ENCODE data around the gene ARHGEF16. TPM values are rescaled to one million over a fixed set of nuclear protein-coding genes. Genes with fewer than 3 reads are reported as not detected.

ARHGEF16 gene
- total and polyA plus RNA-seq, 2 experiments from 2014 or later, result 24.8 to 36.2 TPM

GRCh38 chr1:3412376-3412775 is 42.1 kb upstream of the ARHGEF16 start:
- H3K4me2 ChIP-seq, result no peak overlapping the region
- H3K27me3 ChIP-seq, result no peaks in the 10 kb centered on the region
- WGBS (ENCODE audit: low lambda C conversion rate, missing lambda C conversion rate), result 96% methylated on average over 28 of the region's 33 CpGs
- no peaks in the 10 kb centered on the region for H4K20me1 ChIP-seq (ENCODE audit: insufficient read depth, poor library complexity, severe bottlenecking)
- no peaks in the 10 kb centered on the region for H3K9me3 ChIP-seq (ENCODE audit: low read depth)
- TF ChIP-seq EZH2 (IDR thresholded peaks at IDR 0.05; ENCODE audit: borderline replicate concordance) (no peak), EZH2phosphoT487 (IDR thresholded peaks at IDR 0.05; ENCODE audit: low read depth, severe bottlenecking, unreplicated experiment) (no peak)
- TF ChIP-seq, protein P1, sequence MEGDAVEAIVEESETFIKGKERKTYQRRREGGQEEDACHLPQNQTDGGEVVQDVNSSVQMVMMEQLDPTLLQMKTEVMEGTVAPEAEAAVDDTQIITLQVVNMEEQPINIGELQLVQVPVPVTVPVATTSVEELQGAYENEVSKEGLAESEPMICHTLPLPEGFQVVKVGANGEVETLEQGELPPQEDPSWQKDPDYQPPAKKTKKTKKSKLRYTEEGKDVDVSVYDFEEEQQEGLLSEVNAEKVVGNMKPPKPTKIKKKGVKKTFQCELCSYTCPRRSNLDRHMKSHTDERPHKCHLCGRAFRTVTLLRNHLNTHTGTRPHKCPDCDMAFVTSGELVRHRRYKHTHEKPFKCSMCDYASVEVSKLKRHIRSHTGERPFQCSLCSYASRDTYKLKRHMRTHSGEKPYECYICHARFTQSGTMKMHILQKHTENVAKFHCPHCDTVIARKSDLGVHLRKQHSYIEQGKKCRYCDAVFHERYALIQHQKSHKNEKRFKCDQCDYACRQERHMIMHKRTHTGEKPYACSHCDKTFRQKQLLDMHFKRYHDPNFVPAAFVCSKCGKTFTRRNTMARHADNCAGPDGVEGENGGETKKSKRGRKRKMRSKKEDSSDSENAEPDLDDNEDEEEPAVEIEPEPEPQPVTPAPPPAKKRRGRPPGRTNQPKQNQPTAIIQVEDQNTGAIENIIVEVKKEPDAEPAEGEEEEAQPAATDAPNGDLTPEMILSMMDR (IDR thresholded peaks at IDR 0.05; ENCODE audit: poor library complexity), result no peak
- no peaks in the 10 kb centered on the region for H3K79me2 ChIP-seq
- H3K27ac ChIP-seq, result no peak overlapping the region
- no peaks in the 10 kb centered on the region for H3K4me1 ChIP-seq (ENCODE audit: insufficient read depth)
- H3K4me3 ChIP-seq, result no peak overlapping the region
- no peak for DNase-seq (ENCODE audit: low spot score)
- no peaks in the 10 kb centered on the region for H3K36me3 ChIP-seq (replicated peaks; ENCODE audit: insufficient read depth, low read depth)
- no peak overlapping the region for H2AFZ ChIP-seq
- no peaks in the 10 kb centered on the region for H3K9me2 ChIP-seq (replicated peaks; ENCODE audit: insufficient read depth)

GRCh38 chr1:3413975-3414710 is 40.3 kb upstream of the ARHGEF16 start:
- H3K9me3 ChIP-seq (ENCODE audit: low read depth), result no peaks in the 10 kb centered on the region
- no peaks in the 10 kb centered on the region for H3K36me3 ChIP-seq (replicated peaks; ENCODE audit: insufficient read depth, low read depth)
- no peak overlapping the region for H2AFZ ChIP-seq
- H3K9me2 ChIP-seq (replicated peaks; ENCODE audit: insufficient read depth), result no peaks in the 10 kb centered on the region
- H3K27ac ChIP-seq, result no peak overlapping the region
- no peaks in the 10 kb centered on the region for H3K4me1 ChIP-seq (ENCODE audit: insufficient read depth)
- no peaks in the 10 kb centered on the region for H4K20me1 ChIP-seq (ENCODE audit: insufficient read depth, poor library complexity, severe bottlenecking)
- H3K4me3 ChIP-seq, result no peak overlapping the region
- H3K79me2 ChIP-seq, result no peaks in the 10 kb centered on the region
- DNase-seq (ENCODE audit: low spot score), result no peak
- no peaks in the 10 kb centered on the region for H3K27me3 ChIP-seq
- TF ChIP-seq, protein P1 (IDR thresholded peaks at IDR 0.05; ENCODE audit: poor library complexity), result no peak
- TF ChIP-seq EZH2 (IDR thresholded peaks at IDR 0.05; ENCODE audit: borderline replicate concordance) (no peak), EZH2phosphoT487 (IDR thresholded peaks at IDR 0.05; ENCODE audit: low read depth, severe bottlenecking, unreplicated experiment) (no peak)
- WGBS (ENCODE audit: low lambda C conversion rate, missing lambda C conversion rate), result 93% methylated on average over 23 of the region's 34 CpGs
- no peak overlapping the region for H3K4me2 ChIP-seq

GRCh38 chr1:3415260-3416090 is 39.0 kb upstream of the ARHGEF16 start:
- no peak overlapping the region for H3K27ac ChIP-seq

More at GRCh38 chr1:3415260-3416090, 39.0 kb upstream of the ARHGEF16 start:
- Histone ChIP-seq H2AFZ (no peak overlapping the region), H3K4me3 (no peak overlapping the region), H3K9me2 (replicated peaks; ENCODE audit: insufficient read depth) (no peaks in the 10 kb centered on the region), H3K4me2 (no peak overlapping the region), H3K4me1 (ENCODE audit: insufficient read depth) (no peaks in the 10 kb centered on the region), H3K27me3 (no peaks in the 10 kb centered on the region), H3K79me2 (no peaks in the 10 kb centered on the region), H3K9me3 (ENCODE audit: low read depth) (no peaks in the 10 kb centered on the region), H3K36me3 (replicated peaks; ENCODE audit: insufficient read depth, low read depth) (no peaks in the 10 kb centered on the region), H4K20me1 (ENCODE audit: insufficient read depth, poor library complexity, severe bottlenecking) (no peaks in the 10 kb centered on the region)
- no peak for DNase-seq (ENCODE audit: low spot score)
- WGBS (ENCODE audit: low lambda C conversion rate, missing lambda C conversion rate), result 74% methylated on average over 39 of the region's 39 CpGs
- TF ChIP-seq EZH2 (IDR thresholded peaks at IDR 0.05; ENCODE audit: borderline replicate concordance) (no peak), EZH2phosphoT487 (IDR thresholded peaks at IDR 0.05; ENCODE audit: low read depth, severe bottlenecking, unreplicated experiment) (no peak)
- TF ChIP-seq, protein P1 (IDR thresholded peaks at IDR 0.05; ENCODE audit: poor library complexity), result no peak
